MM.1S (cell line): ENCODE results near the gene WDFY2.

Experiments
- CTCF ChIP-seq: fragments of 300-600 bp; sonication (generic); IDR thresholded peaks from 2 replicates; pipeline ENCODE4 v1.5.1; 2016; ENCODE audit warnings: antibody characterized with exemption, low read length, mixed read lengths
- EZH2 ChIP-seq: fragments of 300-600 bp; sonication (generic); optimal IDR thresholded peaks from 2 replicates; pipeline ENCODE3; 2017; ENCODE audit warnings: low read depth, mild to moderate bottlenecking, antibody characterized with exemption, low read length, mixed read lengths
- EZH2phosphoT487 ChIP-seq: fragments of 300-600 bp; sonication (generic); IDR thresholded peaks from 2 replicates; pipeline ENCODE4 v1.6.1; 2018; ENCODE audit warnings: antibody characterized with exemption, low read length

GRCh38 chr13:51763486-51763885 lies 179.2 kb downstream of the WDFY2 start:
- TF ChIP-seq CTCF (no peak), EZH2phosphoT487 (no peak), EZH2 (no peak)
